ENCODE results near the gene WSCD1.

GRCh38 chr17:6088141-6088540, 18.0 kb downstream of the WSCD1 start:
- TF ChIP-seq CTCF (IDR thresholded peaks at IDR 0.05) (no peak), POLR2AphosphoS5 (IDR thresholded peaks at IDR 0.05) (no peak), EP300 (IDR thresholded peaks at IDR 0.05) (no peak), POLR2A (IDR thresholded peaks at IDR 0.05) (no peak)

All from upper lobe of left lung (tissue), 4 donors.